Activated B cell treated with CpG ODN at 0.5 μM for 24 hours (primary cell): ENCODE data around the gene SYNPR. TPM values are rescaled to one million over a fixed set of nuclear protein-coding genes. Genes with fewer than 3 reads are reported as not detected.

Experiments
- ATAC-seq: fragments of 200-7000 bp; cut with Tn5 transposase; one replicate; pipeline ENCODE4 v1.10.0; 2021; ENCODE audit warnings: low read depth, mild to moderate bottlenecking, moderate library complexity
- CTCF ChIA-PET: fragments of 350-600 bp; sonication (Branson Sonifier 250); formaldehyde crosslinking; loops from one replicate; lab custom pipeline; 2021; ENCODE audit warnings: antibody characterized with exemption; lab: Charles Lee
- POLR2A ChIA-PET: fragments of 350-600 bp; sonication (Branson Sonifier 250); formaldehyde crosslinking; loops from one replicate; lab custom pipeline; 2021; ENCODE audit warnings: antibody characterized with exemption; lab: Charles Lee
- DNase-seq: peaks from one replicate; pipeline ENCODE4 v3.0.0; 2022
- H3K27ac Mint-ChIP-seq: one replicate; pipeline ENCODE4 v1.8.0; 2020; ENCODE audit warnings: mixed read lengths
- H3K27me3 Mint-ChIP-seq: one replicate; pipeline ENCODE4 v1.8.0; 2021; ENCODE audit warnings: mixed read lengths
- H3K36me3 Mint-ChIP-seq: one replicate; pipeline ENCODE4 v1.8.0; 2021; ENCODE audit warnings: low read depth, mixed read lengths
- H3K4me1 Mint-ChIP-seq: one replicate; pipeline ENCODE4 v1.8.0; 2021; ENCODE audit warnings: mixed read lengths
- H3K4me3 Mint-ChIP-seq: one replicate; pipeline ENCODE4 v1.8.0; 2020; ENCODE audit warnings: mild to moderate bottlenecking, mixed read lengths
- H3K9me3 Mint-ChIP-seq: one replicate; pipeline ENCODE4 v1.8.0; 2020; ENCODE audit warnings: mixed read lengths
- CTCF ChIP-seq: fragments of 200-600 bp; IDR thresholded peaks from one replicate; pipeline ENCODE4 v1.8.0; 2022; ENCODE audit warnings: antibody characterized with exemption, mild to moderate bottlenecking
- intact Hi-C: fragments of 100-400 bp; cut with micrococcal nuclease; formaldehyde crosslinking; loops from one replicate; pipeline ENCODE4 v1.15.1; 2024
- total RNA-seq: library from RNA; stranded (reverse); gene quantifications from 2 replicates; pipeline ENCODE4 v1.2.3, GENCODE V29; 2022

SYNPR gene
- total RNA-seq, 1 donor from 2014 or later, result not detected

GRCh38 chr3:63384382-63384781 is 106.3 kb downstream of the SYNPR start:
- Mint-ChIP-seq H3K27me3 (no peaks in the 10 kb centered on the region), H3K27ac (no peak overlapping the region), H3K4me1 (no peaks in the 10 kb centered on the region), H3K36me3 (no peaks in the 10 kb centered on the region), H3K4me3 (no peak overlapping the region), H3K9me3 (peaks cover 3% of the 10 kb centered on the region)
- intact Hi-C loops, result no loop called here
- no peak for DNase-seq
- ATAC-seq, result no peak
- CTCF ChIA-PET, result no interaction called here
- TF ChIP-seq CTCF, result no peak
- POLR2A ChIA-PET, result no interaction called here

DNA sequence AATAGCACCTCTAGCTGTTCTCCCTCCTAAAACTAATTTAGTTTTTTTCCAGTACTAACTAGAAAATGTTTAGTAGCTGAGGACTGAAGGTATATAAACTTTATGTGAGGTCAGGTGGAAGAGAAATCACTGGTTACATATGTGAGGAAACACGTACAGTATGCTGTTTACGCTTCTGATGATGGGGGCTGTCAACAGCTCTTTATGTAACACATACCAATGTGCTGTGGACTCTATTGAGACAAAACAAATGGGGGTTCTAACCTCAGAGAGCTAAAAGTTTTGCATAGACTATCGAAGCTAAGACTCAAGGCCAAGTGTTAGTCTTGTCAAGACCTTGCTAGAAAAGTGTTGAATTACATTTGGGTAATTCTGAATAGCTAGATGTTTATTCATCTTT is 107.5 kb downstream of the SYNPR start:
- Mint-ChIP-seq H3K36me3 (no peaks in the 10 kb centered on the region), H3K27me3 (no peaks in the 10 kb centered on the region), H3K9me3 (peaks cover 3% of the 10 kb centered on the region), H3K4me3 (no peak overlapping the region), H3K27ac (no peak overlapping the region), H3K4me1 (no peaks in the 10 kb centered on the region)
- ChIA-PET CTCF (interaction anchor here (0.6 kb wide), 1 partner anchor 432 kb away, joined by 3 read pairs; no protein-coding TSS in a partner anchor), POLR2A (no interaction called here)
- DNase-seq (no peak), ATAC-seq (no peak)
- TF ChIP-seq CTCF, result no peak
- intact Hi-C loops, result no loop called here

DNA sequence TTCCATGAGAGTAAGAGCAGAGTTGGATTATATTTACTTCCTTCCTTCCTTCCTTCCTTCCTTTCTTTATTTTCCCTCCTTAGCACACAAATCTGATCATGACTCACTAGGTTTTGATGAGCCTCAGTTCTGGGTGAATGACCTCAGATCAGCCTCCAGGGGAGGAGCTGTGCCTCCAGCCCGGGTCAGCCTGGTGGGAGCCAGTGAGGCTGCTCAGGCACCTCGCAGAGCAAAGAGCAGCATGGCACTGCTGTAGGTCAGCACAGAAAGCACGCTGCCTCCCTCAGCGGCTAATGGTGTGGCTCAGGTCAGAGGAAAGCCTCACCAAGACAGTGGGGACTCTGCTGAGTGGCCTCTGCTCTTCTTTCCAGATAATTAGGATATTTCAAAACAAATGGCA is 108.5 kb downstream of the SYNPR start:
- Mint-ChIP-seq H3K4me1 (no peaks in the 10 kb centered on the region), H3K4me3 (no peak overlapping the region), H3K27me3 (no peaks in the 10 kb centered on the region), H3K36me3 (no peaks in the 10 kb centered on the region), H3K27ac (no peak overlapping the region), H3K9me3 (peaks cover 2% of the 10 kb centered on the region)
- ATAC-seq, result no peak
- intact Hi-C loops, result no loop called here
- ChIA-PET CTCF (no interaction called here), POLR2A (no interaction called here)
- no peak for TF ChIP-seq CTCF
- DNase-seq, result no peak

DNA sequence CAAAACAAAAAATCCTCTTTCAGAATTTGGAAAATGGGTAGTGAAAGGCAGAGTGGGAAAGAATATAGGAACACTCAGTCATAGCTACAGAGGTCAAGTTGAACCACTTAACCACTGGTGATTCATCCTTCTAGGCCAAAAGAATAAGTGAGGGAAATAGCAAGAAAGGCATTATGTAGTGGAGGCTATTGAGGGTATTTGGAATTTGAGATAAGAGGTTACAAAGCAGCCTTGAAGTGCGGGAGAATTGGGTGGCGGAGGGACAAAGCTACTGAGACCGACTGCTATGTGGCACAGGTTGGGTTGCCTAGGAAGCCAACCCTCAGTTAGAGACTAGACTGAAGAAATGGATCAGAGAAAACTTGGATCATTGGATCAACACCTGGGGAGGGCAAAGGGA is 109.5 kb downstream of the SYNPR start:
- Mint-ChIP-seq H3K36me3 (no peaks in the 10 kb centered on the region), H3K9me3 (no peaks in the 10 kb centered on the region), H3K4me3 (no peak overlapping the region), H3K27ac (no peak overlapping the region), H3K4me1 (no peaks in the 10 kb centered on the region), H3K27me3 (no peaks in the 10 kb centered on the region)
- CTCF ChIA-PET, result no interaction called here
- ATAC-seq, result no peak
- intact Hi-C loops, result no loop called here
- POLR2A ChIA-PET, result no interaction called here
- DNase-seq, result no peak
- no peak for TF ChIP-seq CTCF

- no peak overlapping the region for H3K27ac Mint-ChIP-seq
- H3K4me3 Mint-ChIP-seq, result no peak overlapping the region
- no peak for ATAC-seq
- no peaks in the 10 kb centered on the region for H3K9me3 Mint-ChIP-seq
- no peaks in the 10 kb centered on the region for H3K4me1 Mint-ChIP-seq
- H3K36me3 Mint-ChIP-seq, result no peaks in the 10 kb centered on the region
- no peak for DNase-seq
- ChIA-PET CTCF (no interaction called here), POLR2A (no interaction called here)
- H3K27me3 Mint-ChIP-seq, result no peaks in the 10 kb centered on the region
- intact Hi-C loops, result no loop called here
- no peak for TF ChIP-seq CTCF
Measured at GRCh38 chr3:63390710-63391230, 112.7 kb downstream of the SYNPR start.
